Subcutaneous abdominal adipose tissue (tissue), 5 donors: ENCODE results near the gene IFI30.

ENCODE experiments used
- H3K27ac ChIP-seq: one replicate; pipeline ENCODE4 v1.7.0; 2013; ENCODE audit warnings: low read depth, mild to moderate bottlenecking, inconsistent platforms, low read length, moderate library complexity
- H3K27me3 ChIP-seq, 5 donors: one replicate each; pipeline ENCODE4 v1.7.0; 2013; ENCODE audit warnings: low read length in 5 of 5, inconsistent platforms in 1 of 5; ENCODE audit not compliant: control insufficient read depth in 5 of 5, insufficient read depth in 4 of 5
- H3K36me3 ChIP-seq, 5 donors: one replicate each; pipeline ENCODE4 v1.7.0; 2013; ENCODE audit warnings: low read length in 5 of 5; ENCODE audit not compliant: control insufficient read depth in 5 of 5, insufficient read depth in 5 of 5
- H3K4me1 ChIP-seq, 5 donors: one replicate each; pipeline ENCODE4 v1.7.0; 2013; ENCODE audit warnings: low read length in 5 of 5, mild to moderate bottlenecking in 3 of 5, moderate library complexity in 1 of 5; ENCODE audit not compliant: control insufficient read depth in 5 of 5, insufficient read depth in 5 of 5
- H3K4me3 ChIP-seq, 5 donors: one replicate each; pipeline ENCODE4 v1.7.0; 2013; ENCODE audit warnings: low read length in 5 of 5, low read depth in 1 of 5
- H3K9ac ChIP-seq, 5 donors: one replicate each; pipeline ENCODE4 v1.7.0; 2013; ENCODE audit warnings: low read length in 5 of 5, mild to moderate bottlenecking in 4 of 5, moderate library complexity in 3 of 5
- H3K9me3 ChIP-seq, 5 donors: one replicate each; pipeline ENCODE4 v1.7.0; 2013; ENCODE audit warnings: low read length in 5 of 5; ENCODE audit not compliant: control insufficient read depth in 5 of 5
- donor health status: healthy.
- donor health status: healthy.
- donor health status: healthy.
- donor health status: healthy.
- donor health status: healthy.

Gene IFI30

DNA sequence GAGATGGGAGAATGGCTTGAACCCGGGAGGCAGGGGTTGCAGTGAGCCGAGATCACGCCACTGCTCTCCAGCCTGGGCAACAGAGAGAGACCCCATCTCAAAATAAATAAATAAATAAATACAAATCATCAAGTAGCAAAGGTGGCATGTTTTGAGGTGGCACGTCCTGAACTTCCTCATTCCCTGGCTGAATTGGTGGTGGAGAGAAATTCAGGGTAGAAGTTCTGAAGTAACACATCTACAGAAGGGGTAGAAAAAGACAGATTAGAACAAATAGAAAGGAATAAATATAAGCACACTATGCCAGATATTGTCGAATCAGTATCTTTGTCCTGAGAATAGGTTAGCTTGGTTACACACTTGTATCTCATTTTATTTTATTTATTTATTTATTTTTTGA, 6.3 kb downstream of the IFI30 start:
- Histone ChIP-seq H3K4me1 (peaks cover 0 to 9% (median 2%) of the 10 kb centered on the region in 5 donors), H3K27ac (no peak overlapping the region), H3K27me3 (no peaks in the 10 kb centered on the region), H3K9me3 (no peaks in the 10 kb centered on the region), H3K9ac (no peak overlapping the region), H3K36me3 (peaks cover 0 to 7% (median 0%) of the 10 kb centered on the region in 5 donors), H3K4me3 (no peak overlapping the region)

DNA sequence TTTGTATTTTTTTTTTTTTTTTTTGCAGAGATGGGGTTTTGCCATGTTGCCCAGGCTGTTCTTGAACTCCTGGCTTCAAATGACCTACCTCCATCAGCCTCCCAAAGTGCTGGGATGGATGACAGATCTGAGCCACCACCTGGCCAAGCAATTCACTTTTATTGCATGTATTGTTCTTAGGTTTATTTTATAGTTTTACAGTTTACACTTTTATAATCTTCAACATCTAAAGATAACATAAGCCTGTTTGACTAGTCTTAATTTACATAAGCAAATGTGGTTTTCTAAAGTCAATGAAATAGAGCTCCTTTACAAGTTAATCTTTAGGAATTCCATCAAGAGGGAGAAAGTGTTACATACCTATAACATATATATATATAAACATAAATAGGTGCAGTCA, 9.9 kb downstream of the IFI30 start:
- Histone ChIP-seq H3K27me3 (no peaks in the 10 kb centered on the region), H3K4me1 (peaks cover 0 to 3% (median 0%) of the 10 kb centered on the region in 5 donors), H3K9me3 (no peaks in the 10 kb centered on the region), H3K9ac (no peak overlapping the region), H3K27ac (no peak overlapping the region), H3K36me3 (no peaks in the 10 kb centered on the region), H3K4me3 (no peak overlapping the region)

DNA sequence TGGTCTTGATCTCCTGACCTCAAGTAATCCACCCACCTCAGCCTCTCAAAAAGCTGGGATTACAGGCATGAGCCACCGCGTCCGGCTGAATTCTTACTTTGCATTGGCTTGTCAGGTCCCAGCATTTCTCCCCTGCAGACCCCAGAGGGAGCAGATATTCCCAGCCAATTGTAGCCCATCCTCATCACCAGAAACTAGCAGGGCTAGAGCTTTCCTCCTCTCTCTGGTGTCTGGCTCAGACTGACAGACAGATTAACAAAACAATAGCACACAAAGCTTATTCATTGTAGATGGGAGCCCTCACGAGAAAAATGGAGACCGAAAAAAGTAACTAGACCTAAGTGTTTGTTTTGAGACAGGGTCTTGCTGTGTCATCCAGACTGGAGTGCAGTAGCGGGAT, 11.9 kb downstream of the IFI30 start:
- Histone ChIP-seq H3K9me3 (no peaks in the 10 kb centered on the region), H3K4me3 (no peak overlapping the region), H3K36me3 (no peaks in the 10 kb centered on the region), H3K4me1 (peaks cover 0 to 3% (median 0%) of the 10 kb centered on the region in 5 donors), H3K27ac (no peak overlapping the region), H3K27me3 (no peaks in the 10 kb centered on the region), H3K9ac (no peak overlapping the region)

DNA sequence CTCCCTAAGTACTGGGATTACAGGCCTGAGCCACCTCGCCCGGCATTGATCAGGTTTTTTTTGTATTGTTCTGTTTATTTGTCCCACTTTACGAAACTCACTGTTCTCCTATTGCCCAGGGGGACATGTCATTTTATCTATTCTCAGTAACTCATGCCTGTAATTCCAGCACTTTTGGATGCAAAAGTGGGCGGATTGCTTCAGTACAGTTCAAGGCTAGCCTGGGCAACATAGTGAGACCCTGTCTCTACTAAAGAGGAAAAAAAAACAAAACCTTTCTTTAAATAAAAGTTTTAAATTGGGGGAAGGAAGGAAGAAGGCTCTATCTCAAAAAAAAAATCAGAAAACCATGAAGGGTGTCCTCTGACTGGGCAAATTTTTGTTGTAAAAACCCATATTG, 16.7 kb downstream of the IFI30 start:
- H3K4me1 ChIP-seq, result peaks cover 9 to 29% (median 26%) of the 10 kb centered on the region in 5 donors
- no peak overlapping the region for H3K9ac ChIP-seq
- H3K9me3 ChIP-seq, result no peaks in the 10 kb centered on the region
- no peaks in the 10 kb centered on the region for H3K27me3 ChIP-seq
- H3K4me3 ChIP-seq, result no peak overlapping the region
- no peak overlapping the region for H3K27ac ChIP-seq
- no peaks in the 10 kb centered on the region for H3K36me3 ChIP-seq

DNA sequence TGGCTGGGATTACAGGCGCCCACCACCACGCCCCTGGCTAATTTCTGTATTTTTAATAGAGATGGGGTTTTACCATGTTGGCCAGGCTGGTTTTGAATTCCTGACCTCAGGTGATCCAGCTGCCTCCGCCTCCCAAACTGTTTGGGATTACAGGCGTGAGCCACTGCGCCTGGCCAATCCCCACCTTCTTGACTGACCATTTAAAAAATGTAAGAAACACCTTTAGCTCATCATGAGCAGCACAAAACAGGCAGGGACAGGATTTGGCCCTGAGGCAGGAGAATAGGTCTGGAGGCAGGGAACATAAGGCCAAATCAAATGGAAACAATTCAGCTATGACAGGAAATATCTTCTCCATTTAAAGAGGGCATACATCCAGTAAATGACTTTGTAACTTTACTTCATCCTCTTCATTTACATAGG, 18.0 kb downstream of the IFI30 start:
- Histone ChIP-seq H3K4me1 (peaks cover 9 to 29% (median 26%) of the 10 kb centered on the region in 5 donors), H3K36me3 (peaks cover 0 to 10% (median 8%) of the 10 kb centered on the region in 5 donors), H3K27me3 (no peaks in the 10 kb centered on the region), H3K9me3 (no peaks in the 10 kb centered on the region), H3K4me3 (peak overlapping the region in 4 of 5 donors; percentile 63 to 78 (median 69)), H3K27ac (peak overlapping the region; percentile 96), H3K9ac (peak overlapping the region; percentile 38 to 86 (median 70))

DNA sequence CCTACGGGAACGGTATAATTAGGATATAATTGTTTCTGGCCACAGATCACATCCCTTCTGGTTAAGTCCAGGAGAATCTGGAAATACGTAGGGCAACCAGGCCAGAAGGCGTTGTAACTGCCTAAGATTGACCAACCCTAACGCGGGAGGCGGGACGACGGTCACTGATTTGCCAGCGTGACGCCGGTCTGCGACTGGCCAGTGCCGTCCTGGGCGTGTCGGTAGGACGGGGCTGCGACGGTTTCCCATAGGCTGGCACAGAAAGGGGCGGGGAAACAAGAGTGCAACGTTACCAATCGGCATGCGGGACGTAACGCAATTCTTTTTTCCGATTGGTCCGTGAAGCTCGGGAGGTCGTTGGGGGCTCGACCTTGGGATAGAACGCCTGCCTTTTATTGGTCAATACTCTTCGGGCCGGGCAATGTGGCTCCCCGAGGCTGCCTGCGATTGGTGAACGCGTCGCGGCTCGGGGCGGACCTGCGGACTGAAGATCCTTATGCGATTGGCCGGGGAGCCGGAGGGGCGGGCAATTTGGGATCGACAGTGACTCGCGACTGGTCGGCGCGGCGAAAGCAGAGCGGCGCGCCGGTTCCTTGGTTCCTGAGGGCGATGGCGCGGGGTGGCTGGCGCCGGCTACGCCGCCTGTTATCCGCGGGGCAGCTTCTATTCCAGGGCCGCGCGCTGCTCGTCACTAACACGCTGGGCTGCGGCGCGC, 19.2 kb downstream of the IFI30 start, which contains the start of gene MPV17L2:
TSS of gene MPV17L2 (plus strand) at position 546 of the 715 bp plus-strand sequence. CDS start at position 610, 64 bp downstream.
- Histone ChIP-seq H3K4me3 (peak within 1 kb of the TSS; percentile 74 to 86 (median 81)), H3K27me3 (no peaks in the 10 kb centered on the region), H3K4me1 (peaks cover 9 to 29% (median 26%) of the 10 kb centered on the region in 5 donors), H3K36me3 (peaks cover 0 to 15% (median 12%) of the 10 kb centered on the region in 5 donors), H3K27ac (peak within 1 kb of the TSS; percentile 96), H3K9ac (peak within 1 kb of the TSS; percentile 68 to 89 (median 73)), H3K9me3 (no peaks in the 10 kb centered on the region)

DNA sequence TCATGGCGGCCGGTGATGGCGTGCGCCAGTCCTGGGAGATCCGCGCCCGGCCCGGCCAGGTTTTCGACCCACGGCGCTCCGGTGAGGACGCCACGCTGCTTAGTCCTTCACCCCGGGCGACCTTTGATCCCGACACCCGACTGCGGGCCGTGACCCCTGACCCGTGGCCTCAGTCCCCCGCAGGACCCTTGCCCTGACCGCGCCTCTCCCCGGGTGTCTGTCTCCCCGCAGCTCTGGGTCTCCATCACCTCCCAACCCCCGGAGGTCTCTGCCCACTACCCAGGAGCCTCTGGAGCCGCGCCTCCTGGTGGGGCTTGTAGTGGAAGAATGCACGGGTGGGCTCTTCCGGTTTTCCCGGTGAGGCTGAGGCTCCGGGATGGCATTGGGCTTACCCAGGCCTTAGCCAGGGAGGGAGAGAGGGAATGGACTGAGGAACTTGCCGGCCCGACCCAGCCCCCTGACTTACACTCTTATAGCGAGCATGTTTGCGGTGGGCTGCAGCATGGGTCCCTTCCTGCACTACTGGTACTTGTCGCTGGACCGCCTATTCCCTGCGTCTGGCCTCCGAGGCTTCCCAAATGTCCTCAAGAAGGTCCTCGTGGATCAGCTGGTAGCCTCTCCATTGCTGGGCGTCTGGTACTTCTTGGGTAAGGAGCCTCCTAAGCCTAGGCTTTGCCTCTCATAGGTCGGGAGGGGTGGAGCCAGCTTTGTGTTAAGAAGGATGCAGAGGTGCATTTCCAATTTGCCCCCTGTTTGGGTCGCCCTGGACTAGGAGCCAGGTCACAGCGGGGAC, 20.0 kb downstream of the IFI30 start:
- H3K27me3 ChIP-seq, result no peaks in the 10 kb centered on the region
- peaks cover 9 to 29% (median 26%) of the 10 kb centered on the region in 5 donors for H3K4me1 ChIP-seq

DNA sequence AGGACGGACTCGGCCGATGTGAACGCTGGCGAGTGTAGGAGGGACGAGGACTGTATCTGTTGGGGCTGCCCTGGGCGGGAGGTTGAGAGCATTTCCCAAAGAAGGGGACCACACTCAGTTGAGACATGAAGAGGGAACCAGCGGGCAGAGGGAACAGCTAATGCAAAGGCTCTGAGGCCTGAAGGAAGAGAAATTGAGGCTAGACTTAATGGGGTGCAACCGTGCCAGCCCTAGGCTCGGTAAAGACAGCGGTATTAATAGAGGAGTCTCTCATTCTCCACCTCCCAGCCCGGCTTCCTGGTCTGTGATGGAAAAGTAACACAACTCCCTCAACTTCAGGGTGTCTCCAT, 20.5 kb downstream of the IFI30 start:
- peaks cover 9 to 29% (median 26%) of the 10 kb centered on the region in 5 donors for H3K4me1 ChIP-seq
- H3K27ac ChIP-seq, result no peak overlapping the region
- peaks cover 0 to 27% (median 21%) of the 10 kb centered on the region in 5 donors for H3K36me3 ChIP-seq
- H3K4me3 ChIP-seq, result peak overlapping the region; percentile 74 to 86 (median 81)
- H3K9me3 ChIP-seq, result no peaks in the 10 kb centered on the region
- no peaks in the 10 kb centered on the region for H3K27me3 ChIP-seq
- peak overlapping the region in 2 of 5 donors; percentile 68 to 89 for H3K9ac ChIP-seq

More for the DNA sequence above, 20.0 kb downstream of the IFI30 start:
- Histone ChIP-seq H3K9me3 (no peaks in the 10 kb centered on the region), H3K36me3 (peaks cover 0 to 23% (median 19%) of the 10 kb centered on the region in 5 donors), H3K4me3 (peak overlapping the region; percentile 74 to 86 (median 81)), H3K9ac (peak overlapping the region in 4 of 5 donors; percentile 65 to 89 (median 71)), H3K27ac (peak overlapping the region; percentile 69)

DNA sequence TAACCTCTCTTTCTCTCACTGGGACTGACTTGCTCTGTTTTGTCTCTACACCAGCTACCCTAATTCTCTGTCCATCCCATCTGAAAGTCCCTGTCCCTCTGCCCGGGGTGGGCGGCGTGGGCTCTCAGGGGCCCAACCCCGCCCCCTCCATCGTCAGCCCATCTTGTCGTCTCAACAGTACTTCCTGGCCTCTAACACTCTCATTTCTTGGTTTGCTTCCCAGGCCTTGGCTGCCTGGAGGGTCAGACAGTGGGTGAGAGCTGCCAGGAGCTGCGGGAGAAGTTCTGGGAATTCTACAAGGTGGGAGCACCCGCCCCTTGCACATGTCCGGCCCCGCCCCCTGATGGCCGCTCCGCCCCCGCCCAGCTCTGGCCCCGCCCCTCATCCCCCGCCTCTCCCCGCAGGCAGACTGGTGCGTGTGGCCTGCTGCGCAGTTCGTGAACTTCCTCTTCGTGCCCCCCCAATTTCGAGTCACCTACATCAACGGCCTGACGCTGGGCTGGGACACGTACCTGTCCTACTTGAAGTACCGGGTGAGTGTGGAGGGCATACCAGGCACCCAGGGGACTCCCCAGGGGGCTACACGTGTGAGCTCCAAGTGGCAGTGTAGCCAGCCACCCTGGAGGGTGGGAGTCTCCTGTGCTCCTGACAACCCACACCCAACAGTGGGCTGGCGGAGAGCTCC, 21.1 kb downstream of the IFI30 start:
- peaks cover 9 to 29% (median 26%) of the 10 kb centered on the region in 5 donors for H3K4me1 ChIP-seq
- H3K9ac ChIP-seq, result peak overlapping the region in 1 of 5 donors; percentile 21

More for the DNA sequence above, 21.1 kb downstream of the IFI30 start:
- H3K36me3 ChIP-seq, result peaks cover 0 to 28% (median 21%) of the 10 kb centered on the region in 5 donors
- no peaks in the 10 kb centered on the region for H3K27me3 ChIP-seq
- H3K27ac ChIP-seq, result no peak overlapping the region
- H3K9me3 ChIP-seq, result no peaks in the 10 kb centered on the region
- peak overlapping the region in 2 of 5 donors; percentile 81 to 86 for H3K4me3 ChIP-seq
